DMS 273 (cell line): ENCODE data around the gene ATXN1.
"Not testable (repeated sequence)": the region's sequence is repeated elsewhere in the genome, so short reads cannot be mapped to it uniquely, and the experiment has no call there.

Experiments
- DNase-seq: peaks from one replicate; lab custom pipeline; 2025; ENCODE audit not compliant: unreplicated experiment; lab: John Stamatoyannopoulos, UW

The ATXN1 gene

DNA sequence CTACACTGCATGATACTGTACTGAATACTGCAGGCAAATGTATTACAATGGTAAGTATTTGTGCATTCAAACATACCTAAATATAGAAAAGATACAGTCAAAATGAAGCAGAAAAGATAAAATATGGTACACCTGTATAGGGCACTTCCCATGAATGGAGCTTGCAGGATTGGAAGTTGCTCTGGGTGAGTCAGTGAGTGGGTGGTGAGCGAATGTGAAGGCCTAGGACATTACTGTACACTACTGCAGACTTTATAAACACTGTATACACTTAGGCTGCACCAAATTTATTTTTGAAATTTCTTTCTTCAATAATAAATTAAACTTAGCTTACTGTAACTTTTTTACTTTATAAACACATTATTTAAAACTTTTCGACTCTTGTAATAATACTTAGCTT, 213.1 kb downstream of the ATXN1 start:
- no peak for DNase-seq

DNA sequence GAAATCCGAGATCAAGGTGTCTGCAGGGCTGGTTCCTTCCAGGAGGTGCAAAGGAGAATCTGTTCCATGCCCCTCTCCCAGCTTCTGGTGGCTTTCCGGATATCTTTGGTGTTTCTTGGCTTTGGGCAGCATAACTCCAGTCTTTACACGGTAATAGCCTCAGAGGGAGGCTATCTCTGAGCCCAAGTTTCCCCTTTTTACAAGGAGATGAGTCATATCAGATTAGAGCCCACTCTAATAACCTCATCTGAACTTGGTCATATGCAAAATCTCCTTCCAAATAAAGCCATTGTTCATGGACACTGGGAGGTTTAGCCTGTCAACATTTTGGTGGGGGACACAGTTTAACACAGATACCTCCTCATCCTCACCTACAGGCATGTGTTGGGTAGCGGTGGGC, 213.7 kb downstream of the ATXN1 start:
- DNase-seq = no peak

DNA sequence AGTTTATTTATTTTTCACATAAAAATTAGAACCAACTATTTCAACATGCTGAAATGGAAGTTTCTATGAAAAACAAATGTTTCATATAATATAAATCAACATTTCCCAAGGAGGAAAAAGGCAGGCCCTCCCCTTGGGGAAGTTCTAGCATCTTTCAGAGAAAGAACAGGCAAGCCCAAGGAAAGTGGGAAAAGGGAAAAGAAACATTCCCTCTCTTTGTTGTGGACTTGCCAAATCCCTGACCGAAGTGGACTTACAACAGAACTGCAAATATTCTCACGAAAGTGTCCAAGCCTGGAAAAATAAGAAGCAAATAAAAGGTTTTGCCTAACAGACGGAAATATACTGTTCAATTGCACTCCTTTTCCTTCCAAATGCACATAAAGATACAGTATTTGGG, 214.4 kb downstream of the ATXN1 start:
- no peak for DNase-seq

DNA sequence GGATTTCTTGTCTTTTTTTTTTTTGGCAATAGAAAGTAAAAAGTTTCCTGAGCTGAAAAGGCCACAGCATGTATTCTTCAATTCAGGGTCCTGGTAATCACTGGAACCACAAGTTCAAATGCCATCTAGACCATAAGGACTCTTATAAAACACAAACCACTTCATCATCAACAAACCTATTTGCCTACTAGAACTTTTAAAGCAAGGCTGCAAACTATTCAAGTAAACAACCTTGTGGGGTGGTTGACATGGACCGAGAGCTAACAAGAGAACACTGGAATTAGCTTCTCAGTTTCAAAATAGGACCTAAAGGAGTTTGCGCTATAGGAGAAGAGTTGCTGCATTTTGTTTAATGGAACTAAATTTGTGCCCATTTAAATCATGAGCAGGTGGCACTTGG, 215.9 kb downstream of the ATXN1 start:
- DNase-seq = no peak

DNA sequence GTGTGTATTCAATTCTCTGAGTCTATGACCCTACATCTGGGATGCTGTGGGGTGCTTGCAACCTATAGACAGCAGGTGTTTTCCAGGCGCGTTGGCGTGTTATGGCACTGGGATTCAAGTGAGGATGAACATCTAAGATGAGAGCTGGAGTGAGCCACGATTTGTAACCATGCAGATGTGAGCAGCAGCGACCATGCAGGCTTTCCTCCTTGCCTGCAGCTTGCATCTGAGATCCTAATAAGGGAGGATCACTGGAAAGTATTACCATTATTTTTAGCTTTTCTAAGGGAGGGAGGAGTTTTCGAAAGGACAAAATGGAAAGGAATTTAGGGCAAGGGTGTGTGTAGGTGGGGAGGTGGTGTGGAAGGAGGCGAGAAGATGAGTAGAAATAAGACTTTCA, 216.7 kb downstream of the ATXN1 start:
- DNase-seq = no peak

DNA sequence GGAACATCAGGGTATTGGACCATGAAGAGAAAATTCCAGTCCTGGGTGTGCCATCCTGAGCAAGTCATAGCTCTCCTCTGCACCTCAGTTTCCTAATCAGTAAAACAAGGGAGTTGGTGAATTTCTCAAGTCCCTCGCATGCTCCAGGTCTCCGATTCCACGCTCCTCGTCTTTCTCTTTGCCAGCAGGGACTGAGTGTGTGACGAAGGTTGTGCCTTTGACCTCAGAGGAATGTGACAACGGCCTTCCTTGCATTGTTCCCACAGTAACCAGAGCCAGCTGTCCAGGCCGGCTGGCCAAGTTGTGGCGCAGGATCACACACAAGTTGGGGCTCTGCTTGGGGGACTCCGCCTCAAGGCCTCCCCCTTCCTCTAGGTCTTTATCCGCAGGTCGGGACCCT, 217.3 kb downstream of the ATXN1 start:
- no peak for DNase-seq

DNA sequence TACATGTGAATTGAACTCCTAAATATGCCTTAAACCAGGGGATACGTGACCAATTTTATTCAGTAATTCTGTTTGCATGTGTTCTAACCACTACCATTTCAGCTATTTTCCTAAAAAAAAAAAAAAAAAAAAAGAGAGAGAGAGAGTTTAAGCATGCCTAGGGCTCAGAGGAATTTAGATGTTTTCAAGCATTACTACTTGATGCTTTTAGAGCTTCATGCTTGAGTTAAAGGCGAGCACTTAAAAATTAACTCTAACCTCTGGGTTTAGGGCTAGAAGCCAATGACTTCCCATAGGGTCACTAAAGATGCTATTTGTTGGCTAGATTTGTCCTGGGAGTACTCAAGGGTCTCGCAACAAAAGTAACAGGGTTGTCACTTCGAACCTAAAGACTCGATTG, 217.7 kb downstream of the ATXN1 start:
- DNase-seq = no peak

DNA sequence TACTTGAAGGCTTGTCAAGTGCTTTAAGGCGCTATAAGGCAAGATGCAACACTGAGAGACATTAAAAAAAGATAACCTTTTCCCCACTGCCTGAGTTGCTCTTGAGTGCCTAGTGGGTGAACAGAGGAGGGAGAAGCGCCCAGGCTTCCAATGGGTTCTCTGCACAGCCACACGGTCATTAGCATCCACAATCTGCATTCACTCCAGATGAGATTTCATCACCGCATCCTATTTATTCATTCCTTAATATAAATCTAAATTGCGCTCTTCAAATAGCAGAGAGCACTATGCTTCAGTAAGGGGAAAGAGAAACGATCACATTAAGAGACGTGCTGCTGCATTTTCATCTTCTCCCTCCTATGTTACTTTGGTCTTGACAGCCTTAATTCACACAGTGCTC, 219.2 kb downstream of the ATXN1 start:
- no peak for DNase-seq

DNA sequence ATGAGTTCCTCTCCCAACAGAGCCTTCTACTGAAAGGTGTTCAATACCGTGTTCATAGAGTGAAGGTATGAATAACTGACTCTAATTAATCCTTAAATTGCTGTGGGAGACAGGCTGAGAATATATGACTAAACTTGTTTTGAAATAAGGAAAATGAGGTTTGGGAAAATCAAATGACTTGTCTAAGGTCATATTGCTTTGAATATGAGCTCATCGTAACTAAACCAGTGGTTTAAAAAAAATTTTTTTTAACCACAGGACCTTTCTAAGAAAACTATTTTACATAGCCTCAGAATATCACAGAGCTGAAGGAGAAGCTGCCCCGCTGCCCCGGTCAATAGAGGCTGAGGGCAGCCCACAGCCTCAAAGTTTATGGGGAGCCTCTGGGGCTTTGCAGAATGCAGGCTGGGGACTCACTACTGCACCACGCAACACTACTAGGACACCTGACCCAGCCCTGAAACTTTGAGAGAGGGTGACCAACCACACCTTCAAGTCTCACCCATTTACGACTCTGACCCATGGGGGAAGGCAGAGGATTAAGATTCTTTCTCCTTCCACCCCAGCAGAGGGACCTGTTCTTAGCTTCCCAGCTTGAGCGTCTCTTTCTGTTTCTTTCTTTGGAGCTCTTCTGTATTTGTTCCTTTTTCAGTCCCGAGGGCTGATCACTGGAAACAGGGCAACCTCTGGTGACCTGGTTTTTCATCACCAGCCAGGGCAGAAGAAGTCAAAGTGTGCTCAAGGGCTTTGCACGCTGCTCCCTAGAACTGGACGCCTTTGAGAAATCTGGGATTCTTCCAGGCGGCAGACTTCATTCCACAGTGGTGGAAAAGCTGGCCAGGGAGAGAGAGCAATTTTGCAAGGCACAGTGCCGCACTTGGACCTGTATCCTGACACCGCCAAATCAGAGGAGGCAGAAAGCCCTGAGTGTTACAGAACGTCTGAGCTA, 220.2 kb downstream of the ATXN1 start:
- no peak for DNase-seq

DNA sequence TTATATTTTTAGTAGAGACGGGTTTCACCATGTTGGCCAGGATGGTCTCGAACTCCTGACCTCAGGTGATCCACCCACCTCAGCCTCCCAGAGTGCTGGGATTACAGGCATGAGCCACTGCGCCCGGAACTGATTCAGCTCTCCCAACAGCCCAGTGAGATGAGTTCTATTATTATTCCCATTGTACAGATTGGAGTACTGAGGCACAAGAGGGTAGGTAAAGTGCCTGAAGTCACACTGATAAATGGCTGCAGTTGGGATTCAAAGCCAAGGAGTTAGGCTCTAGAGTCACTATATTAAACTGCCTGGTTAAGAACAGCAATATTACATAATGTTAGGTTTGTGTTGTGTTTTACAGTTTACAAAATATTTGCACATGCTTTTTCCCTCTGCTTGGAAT, 220.9 kb downstream of the ATXN1 start:
- not testable (repeated sequence) for DNase-seq

DNA sequence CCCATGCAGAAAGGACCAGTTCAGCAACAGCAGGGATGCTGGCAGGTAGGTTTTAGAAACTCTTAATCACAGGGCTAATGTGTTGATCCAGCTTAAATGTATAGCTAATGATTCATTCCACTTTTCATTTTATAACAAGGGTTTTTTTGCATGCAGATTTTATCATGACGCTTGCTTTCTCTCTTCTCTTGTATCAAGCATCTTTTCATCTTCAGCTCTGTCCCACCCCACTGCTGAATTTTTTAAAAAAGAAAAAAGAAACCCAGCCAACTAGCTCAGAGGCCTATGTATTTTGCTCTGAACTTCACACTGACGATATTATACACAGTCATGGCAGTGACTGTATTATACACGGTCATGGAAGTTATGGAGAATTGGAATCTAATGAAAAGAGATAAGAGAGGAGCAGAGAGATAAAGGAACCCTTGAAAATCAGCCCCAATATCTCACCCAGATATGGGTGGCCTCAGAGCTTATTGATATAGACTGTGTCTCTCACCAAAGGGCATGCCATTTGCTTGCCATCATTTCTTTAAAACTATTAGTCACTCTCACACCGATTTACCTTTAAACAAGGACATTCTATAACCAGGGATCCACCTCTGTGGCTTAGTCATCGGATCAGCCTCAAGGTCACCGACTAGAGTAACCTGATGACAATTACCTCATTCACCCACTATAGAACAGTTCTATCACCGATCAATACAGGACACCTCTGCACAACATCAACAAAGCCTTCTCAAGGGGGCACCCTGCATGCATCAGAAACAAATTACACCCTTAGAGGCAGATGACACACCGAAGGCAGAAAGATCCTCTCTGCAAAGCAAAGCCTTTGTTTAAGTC, 222.0 kb downstream of the ATXN1 start:
- DNase-seq = no peak

DNA sequence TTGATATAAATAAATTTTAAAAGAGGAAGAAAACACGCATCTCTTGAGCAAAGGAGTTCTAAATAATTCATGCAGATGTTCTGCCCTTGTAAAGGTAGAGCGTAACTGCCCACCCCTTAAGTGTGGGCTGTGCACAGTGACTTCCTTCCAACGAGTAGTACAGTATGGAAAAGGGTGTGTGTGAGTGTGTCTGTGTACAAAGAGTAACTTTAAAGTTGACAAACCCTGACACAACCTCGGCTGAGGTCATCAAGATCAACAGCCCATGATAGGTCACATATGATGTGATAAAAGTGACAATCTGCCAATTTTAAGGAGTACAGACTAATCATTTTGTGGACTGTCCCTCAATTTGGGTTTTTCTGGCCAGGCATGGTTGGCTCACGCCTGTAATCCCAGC, 225.7 kb downstream of the ATXN1 start:
- DNase-seq = no peak

DNA sequence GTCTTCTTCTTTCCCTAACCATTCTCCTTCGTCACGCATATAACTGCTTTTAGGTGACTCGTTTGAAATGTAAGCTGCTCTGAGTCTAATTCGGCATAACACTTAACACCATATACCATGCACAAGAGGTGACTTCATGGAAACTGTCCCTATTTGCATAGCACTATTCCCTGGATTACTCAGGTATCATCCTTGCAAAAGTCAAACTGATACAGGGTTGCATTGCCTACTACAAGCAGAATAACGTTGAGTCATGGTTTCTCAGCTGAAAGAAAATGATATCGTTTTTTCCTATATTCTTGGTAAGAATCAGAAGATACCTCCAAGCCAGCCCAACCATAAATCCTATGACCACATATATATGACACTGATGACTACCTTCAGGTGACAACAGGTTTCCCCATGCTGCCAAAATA, 227.5 kb downstream of the ATXN1 start:
- DNase-seq = no peak

DNA sequence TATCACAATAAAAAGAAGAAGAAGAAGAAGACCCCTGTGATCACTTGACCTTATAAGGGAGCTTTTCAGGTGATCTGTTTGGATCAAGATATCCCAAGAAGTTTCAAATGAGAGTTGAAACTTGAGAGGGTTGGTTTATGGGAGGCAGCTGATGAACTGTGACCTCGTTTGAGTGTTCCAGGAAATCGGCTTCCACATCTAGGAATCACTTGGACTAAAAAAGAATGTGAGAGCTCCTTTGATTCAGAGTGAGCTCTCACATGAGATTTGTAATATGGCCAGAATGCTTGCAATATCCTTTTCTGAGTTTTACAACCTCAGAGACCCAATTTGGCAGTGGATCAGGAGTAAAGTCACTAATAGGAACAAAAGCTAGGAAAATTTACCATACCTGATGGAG, 228.1 kb downstream of the ATXN1 start:
- no peak for DNase-seq

DNA sequence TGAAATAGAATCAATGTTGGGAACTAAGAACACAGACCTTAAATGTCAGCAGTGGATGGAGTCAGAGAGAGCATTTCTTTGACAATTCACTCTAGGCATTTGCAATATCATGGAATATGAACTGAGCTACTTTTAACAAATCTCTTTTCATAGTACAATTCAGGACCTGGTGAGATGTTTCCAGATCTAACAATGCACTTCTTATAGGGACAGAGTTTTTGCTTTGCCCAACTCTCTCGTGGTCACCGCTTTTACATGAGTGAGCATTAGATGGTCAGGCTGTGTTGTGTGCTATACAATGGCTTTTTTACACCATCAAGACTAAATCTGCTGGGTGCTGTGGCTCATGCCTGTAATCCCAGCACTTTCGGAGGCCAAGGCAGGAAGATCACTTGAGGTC, 233.6 kb downstream of the ATXN1 start:
- DNase-seq = no peak

DNA sequence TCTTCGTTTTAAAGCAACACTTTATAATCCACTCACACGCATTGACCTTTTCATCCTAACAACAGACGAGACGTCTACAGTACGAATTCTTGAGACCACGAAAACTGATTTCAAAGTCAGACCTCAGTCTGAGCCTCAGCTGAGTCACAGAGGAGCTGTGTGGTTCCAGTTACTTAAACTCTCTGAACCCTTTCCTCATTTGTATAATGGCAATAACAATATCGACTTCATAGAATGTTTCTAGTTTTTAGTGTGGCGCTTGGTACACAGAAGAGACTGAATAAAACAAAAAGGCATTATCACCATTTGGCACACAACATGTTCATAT, 236.9 kb downstream of the ATXN1 start:
- DNase-seq = no peak

DNA sequence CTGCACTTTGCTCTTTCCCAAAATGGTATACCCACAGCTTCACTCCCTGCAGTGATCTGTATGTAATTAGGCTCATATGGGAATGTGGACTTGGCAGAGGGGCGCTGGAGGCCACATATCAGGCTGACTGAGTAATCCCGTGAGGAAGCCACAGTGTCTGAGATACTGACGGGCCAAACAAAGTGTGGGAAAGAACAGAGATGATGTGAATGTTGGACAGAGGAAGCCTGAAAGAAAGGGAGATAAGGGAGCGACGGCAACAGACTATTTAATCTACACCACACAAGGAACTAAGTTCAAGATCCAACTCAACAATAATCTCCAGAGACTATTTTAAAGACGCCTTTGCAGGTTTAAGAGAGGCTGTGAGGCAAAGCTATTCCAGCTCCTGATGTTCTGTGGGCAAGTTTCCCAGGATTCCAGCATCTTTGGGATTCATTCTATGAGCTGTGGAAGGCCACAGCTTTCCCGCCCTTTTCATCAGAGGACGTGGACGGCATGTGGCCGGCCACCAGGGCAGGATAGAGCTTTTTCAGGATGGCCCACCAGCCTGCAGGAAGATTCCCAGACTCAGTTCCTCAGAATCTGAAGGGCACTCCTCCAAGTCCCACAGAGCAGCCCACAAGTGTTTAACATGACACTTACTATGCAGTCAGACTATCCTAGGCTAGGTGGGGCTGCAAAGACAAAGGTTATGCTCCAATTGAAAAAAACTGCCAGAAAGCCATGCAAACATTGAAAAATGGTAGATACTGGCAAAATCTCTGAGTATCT, 237.5 kb downstream of the ATXN1 start:
- DNase-seq = no peak

DNA sequence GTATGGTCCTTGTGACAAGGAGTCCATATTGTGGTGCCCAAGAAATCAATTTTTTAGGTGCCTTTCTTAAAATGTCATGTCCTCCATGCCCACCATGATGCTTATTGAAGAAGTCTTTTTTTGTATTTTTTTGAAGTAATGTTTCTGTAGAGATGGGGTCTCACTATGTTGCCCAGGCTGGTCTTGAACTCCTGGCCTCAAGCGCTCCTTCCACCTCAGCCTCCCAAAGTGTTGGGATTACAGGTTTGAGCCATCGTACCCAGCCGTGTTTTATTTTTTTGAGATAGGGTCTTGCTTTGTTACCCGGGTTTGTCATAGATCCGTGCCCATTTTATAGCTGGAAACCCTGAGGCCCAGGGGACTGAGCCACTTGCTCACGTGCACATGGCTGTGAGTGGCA, 238.3 kb downstream of the ATXN1 start:
- DNase-seq = no peak

DNA sequence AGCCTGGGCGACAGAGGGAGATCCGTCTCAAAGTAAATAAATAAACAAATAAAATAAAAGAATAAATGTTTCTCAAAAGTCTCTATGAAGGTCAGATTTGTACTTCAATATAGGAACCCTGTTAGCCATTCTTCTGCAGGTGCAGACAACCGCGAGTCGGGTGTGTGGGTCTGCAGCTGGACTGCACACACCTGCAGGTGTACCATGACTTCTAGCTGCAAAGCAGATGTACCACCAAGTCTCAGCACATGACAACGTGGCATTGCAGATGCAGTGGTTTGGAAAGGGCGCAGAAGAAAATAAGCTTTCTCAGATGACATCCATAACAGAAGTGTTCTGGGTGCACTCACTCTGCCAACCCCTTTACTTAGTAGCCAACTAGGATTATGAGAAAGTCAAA, 239.7 kb downstream of the ATXN1 start:
- no peak for DNase-seq

DNA sequence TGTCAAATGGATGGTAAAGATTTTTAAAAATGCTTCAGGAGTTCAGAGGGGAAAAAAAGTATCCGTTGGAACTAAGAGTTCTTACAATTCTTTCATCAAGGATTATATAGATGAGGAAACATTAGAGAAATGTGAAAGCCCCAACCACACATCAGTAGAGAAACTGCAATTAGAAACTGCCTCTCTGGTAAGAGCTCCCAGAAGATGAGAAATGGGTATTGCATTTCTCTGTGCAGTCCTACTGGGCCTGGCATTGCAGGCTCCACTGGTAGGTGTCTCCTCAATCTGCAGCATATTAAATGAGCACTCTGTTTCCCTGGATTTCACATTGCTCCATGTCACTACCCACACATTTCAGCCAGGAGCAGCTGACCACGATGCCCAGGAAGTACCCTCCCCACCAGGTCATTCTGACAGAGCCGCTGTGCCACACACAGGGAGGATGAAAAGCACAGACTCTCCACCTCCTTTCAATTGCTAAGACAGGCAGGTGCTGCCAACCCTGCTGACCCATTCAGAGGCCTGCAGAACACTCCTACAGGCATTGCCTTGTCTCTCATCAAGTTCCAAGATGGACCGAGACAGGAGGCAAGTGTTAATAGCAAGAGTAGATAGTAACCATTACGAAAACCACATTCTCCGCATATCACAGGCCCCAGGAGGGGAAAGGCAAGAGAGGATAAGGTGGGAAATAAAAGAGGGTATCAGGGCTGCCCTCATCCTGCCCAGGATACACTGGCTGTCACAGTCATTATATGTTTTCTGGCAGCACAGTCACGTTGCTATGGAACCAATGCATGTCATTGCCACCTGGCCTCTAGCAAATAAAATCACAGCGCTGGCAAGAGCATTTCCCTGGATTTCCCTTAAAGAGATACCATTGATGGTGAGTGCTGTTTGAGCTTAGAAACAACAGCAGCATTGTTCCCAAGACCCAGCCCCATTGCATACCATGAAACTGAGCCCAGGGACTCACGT, 241.7 kb downstream of the ATXN1 start:
- DNase-seq = no peak
